G401 (cell line): ENCODE results near the gene NACA2. TPM values are rescaled to one million over a fixed set of nuclear protein-coding genes. Genes with fewer than 3 reads are reported as not detected.
"Not testable (repeated sequence)": the region's sequence is repeated elsewhere in the genome, so short reads cannot be mapped to it uniquely, and the experiment has no call there.

Source experiments
- DNase-seq: peaks from one replicate; pipeline ENCODE4 v3.0.0-alpha.2; 2015; ENCODE audit warnings: low spot score
- in situ Hi-C: cut with HindIII; loops from 2 replicates; pipeline ENCODE4 v1.10.0; 2016; ENCODE audit warnings: low sequenced_read_pairs, mixed read lengths
- total RNA-seq: library from RNA; depleted of rRNA; stranded (reverse); fragments of >200 nt; shearing (Covaris generic); gene quantifications from 2 replicates; pipeline ENCODE4 v1.2.3, GENCODE V29; 2014

Gene NACA2
- total RNA-seq, 1 experiment from 2014 or later = 0.47 TPM

GRCh38 chr17:61605692-61606091, 14.7 kb upstream of the NACA2 start:
- in situ Hi-C loops = no loop called here
- DNase-seq = no peak

- in situ Hi-C loops = no loop called here
- no peak for DNase-seq
These were observed 10.3 kb upstream of the NACA2 start for GRCh38 chr17:61601297-61601696.

- in situ Hi-C loops = no loop called here
- no peak for DNase-seq
These were observed 9.6 kb upstream of the NACA2 start for GRCh38 chr17:61600621-61601020.

- no peak for DNase-seq
- in situ Hi-C loops = no loop called here
These were observed 8.6 kb upstream of the NACA2 start for GRCh38 chr17:61599608-61600007.

- in situ Hi-C loops = no loop called here
- no peak for DNase-seq
These were observed 7.0 kb upstream of the NACA2 start for GRCh38 chr17:61598014-61598413.

GRCh38 chr17:61597607-61598006, 6.6 kb upstream of the NACA2 start:
- in situ Hi-C loops = no loop called here
- DNase-seq = peak; percentile 66

GRCh38 chr17:61595418-61596186, 4.6 kb upstream of the NACA2 start:
- DNase-seq = peak; percentile 5
- in situ Hi-C loops = no loop called here

- DNase-seq = no peak
- in situ Hi-C loops = no loop called here
These were observed 3.3 kb upstream of the NACA2 start for GRCh38 chr17:61594294-61594825.

- in situ Hi-C loops = no loop called here
- DNase-seq = no peak
These were observed 2.4 kb upstream of the NACA2 start for GRCh38 chr17:61593426-61593825.

GRCh38 chr17:61591930-61592329, 911 bp upstream of the NACA2 start:
- in situ Hi-C loops = no loop called here
- no peak for DNase-seq

GRCh38 chr17:61589990-61590389, 1.0 kb downstream of the NACA2 start:
- in situ Hi-C loops = no loop called here
- no peak for DNase-seq

- DNase-seq = no peak
- in situ Hi-C loops = no loop called here
These were observed 3.0 kb downstream of the NACA2 start for GRCh38 chr17:61587807-61588660.

- no peak for DNase-seq
- in situ Hi-C loops = no loop called here
These were observed 3.8 kb downstream of the NACA2 start for GRCh38 chr17:61587242-61587641.

GRCh38 chr17:61586622-61587021, 4.4 kb downstream of the NACA2 start:
- DNase-seq, in situ Hi-C loops: not testable (repeated sequence)

GRCh38 chr17:61586031-61586566, 4.9 kb downstream of the NACA2 start:
- in situ Hi-C loops = no loop called here

GRCh38 chr17:61584866-61585265, 6.2 kb downstream of the NACA2 start:
- DNase-seq = no peak
- in situ Hi-C loops = no loop called here

More at GRCh38 chr17:61586031-61586566, 4.9 kb downstream of the NACA2 start:
- no peak for DNase-seq

- DNase-seq = no peak
- in situ Hi-C loops = no loop called here
These were observed 6.8 kb downstream of the NACA2 start for GRCh38 chr17:61584266-61584665.

GRCh38 chr17:61583660-61584264, 7.3 kb downstream of the NACA2 start:
- in situ Hi-C loops = no loop called here
- DNase-seq = no peak

GRCh38 chr17:61583242-61583641, 7.8 kb downstream of the NACA2 start:
- no peak for DNase-seq
- in situ Hi-C loops = no loop called here
